Left forelimb (tissue), 1 donor: ENCODE results near the gene RGS19.

Experiments used
- DNase-seq: peaks from one replicate; pipeline ENCODE4 v3.0.0-alpha.2; 2018; ENCODE audit warnings: low spot score

Gene RGS19

DNA sequence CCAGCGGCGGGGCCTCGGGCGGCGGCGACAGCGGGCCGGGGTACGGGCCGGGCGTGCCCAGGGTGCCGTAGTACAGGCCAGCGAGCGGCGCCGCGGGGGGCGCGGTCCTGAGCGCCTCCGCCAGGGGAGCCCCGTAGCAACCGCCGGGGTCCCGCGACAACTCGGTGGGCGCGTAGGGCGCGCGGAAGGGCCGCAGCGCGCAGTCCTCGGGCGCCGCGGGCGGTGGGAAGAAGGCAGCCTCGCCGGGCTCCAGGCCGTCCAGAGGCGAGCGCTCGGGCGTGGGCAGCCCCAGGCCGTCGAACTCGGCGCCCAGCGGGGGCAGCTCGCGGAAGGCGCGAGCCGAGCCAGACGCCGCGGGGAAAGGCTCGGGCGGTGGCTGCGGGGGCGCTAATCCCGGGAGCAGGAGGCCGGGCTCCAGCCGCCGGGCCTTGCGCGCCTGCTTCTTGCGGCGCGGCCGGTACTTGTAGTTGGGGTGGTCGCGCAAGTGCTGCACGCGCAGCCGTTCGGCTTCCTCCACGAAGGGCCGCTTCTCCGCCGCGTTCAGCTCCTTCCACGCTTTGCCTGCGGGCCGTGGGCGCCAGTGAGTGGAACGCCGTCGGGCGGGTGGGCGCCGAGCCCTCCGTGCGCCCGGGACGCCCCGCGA, 30.8 kb downstream of the RGS19 start:
- DNase-seq = no peak

DNA sequence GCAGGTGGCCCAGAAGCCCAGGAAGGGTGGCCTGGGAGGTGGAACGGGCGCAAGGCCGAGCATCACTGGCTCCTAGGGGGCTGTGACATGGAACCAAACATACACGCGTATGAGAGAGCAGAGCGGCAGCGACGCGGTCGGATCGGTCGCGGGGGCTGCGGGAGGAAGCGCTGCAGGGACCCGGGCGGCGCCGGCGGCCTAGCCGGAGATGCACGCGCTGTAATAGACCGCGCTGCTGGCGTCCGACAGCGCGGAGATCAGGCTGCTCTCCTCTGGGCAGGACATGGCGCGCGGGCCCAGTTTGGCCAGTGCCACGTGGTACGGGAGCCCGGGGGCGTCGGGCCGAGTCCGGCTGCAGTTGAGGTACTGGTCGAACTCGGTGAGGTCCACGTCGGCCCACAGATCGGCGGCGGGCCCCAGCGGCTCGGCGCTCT, 31.3 kb downstream of the RGS19 start:
- no peak for DNase-seq

DNA sequence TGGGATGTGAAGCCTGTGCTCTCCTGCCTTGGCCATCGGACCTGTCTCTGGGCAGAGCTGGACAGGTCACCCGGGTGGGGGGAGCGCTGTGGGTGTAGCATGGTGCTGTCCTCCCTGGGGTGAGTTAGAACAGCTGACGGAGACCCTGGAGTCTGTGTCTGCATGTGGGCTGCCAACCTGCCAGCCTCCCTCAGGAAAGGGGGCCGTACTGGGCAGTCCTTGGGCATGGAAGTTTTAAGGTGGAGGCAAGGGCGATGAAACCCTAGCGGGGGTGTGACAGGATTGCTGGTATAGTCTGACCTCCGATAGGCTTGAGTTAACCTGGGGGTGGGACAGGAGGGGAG, 32.3 kb downstream of the RGS19 start:
- DNase-seq = no peak

DNA sequence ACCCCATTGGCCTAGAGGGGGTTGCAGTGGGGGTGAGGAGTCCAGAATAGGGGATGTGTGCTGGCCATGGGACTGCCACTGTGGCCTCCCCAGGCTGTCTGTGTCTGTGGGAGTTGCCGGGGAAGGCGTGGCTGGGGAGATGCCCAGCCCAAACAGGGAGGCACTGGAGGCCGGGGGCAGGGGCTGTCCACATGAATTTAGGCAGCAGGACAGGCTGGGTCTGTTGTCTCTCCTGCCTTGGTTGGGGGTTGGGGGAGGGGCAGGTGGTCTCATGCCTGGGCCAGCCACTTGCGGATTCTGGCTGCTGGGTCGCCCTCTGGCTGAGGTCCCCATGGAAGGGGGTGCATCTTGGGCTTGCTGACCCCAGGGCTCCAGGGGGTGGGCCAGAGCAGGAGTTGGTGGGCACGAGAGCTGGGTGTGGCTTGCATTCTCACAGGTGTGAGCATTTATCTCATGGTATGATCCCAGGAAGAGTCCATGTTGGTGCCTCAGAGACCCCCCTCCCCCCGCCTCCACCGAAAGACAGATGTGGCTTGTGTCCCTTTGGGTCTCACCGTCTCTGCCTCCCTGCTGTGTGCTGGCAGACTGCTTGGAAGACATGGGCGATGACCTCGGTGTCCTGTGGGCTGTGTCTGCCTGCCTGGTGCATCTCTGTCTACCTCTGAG, 33.8 kb downstream of the RGS19 start:
- DNase-seq = no peak

DNA sequence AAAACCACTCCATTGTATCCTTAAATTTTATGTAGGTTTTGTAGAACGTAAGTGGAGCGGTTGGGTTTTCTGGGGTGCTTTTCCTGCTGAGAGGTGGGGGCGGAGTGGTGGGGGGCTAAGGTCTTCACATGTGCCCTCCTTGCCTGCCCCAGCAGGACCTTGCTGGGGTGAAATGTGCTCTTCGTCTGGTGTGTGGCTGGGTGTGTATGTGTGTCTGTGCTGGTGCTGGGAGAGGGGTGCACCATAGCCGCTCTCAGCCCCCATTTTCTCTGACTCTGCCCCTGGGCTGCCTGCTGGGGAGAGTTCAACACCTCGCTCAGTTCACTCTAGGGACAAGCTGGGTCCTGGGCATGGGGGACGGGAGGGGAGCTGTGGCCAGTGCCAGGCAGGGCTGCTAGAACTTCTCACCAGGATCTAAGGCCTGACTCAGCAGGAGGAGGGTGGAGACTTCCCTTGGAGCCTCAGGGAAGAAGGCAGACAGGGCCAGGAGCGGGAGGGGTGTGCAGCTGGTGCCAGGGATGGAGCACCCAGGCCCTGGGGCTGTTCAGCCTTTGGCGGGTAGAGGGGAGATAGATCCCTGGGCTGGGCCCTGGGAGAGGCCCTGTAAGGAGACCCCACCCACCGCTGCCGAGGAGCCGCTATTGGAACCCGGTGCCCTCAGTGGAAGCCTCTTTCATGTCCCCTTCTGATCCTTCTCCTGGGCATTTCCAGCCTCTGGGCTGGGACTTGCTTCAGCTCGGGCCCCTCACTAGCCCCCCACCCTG, 34.7 kb downstream of the RGS19 start:
- DNase-seq = no peak

DNA sequence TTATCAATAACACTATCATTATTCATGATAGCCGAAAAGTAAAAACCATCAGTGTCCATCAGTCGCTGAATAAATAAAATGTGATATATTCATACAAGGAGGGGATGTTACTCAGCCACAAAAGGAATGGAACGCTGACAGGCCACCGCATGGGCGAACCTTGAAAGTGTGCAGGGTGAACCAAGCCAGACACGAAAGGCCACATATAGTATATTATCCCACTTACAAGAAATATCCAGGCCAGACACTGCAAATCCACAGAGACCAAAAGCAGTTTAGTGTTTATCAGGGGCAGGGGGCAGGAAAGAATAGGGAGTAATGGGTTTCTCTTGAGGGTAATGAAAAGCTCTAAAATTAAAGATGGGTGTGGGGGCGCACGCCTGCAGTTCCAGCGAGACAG, 35.5 kb downstream of the RGS19 start:
- DNase-seq = no peak

DNA sequence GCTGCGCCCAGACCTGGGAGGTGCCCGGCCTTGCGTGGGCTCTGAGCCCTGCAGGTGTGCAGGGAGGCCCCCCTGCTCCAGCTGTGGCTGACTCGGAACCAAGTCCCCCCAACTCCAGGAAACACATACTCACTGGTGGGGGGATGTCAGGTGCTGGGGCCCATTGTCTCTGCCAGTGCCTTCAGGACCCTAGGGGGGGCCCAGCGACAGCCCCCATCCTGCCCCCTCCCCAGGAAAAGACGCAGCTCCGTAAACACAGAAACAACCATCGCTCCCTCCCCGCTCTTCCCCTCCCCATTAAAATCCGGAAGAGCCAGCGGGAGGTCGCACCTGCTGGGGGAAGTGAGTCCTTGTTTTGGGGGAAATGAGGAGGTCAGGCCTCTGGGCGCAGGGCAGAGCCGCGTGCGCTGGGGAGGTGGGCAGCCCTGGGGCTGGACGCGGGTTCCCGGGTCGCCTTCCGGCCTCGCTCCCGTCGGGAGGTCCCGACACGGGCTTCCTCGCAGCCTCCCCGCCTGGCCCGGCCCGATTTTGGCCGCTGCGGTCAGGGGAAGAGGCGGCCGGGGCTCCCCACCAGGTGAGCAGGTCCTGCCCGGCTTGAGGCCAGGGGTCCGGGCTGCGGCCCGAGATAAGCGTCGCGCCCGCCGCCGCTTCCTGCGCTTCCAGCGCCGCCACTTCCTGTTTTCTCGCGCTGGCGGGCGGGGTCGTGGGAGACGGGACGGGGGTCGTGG, 37.1 kb downstream of the RGS19 start:
- DNase-seq = no peak

DNA sequence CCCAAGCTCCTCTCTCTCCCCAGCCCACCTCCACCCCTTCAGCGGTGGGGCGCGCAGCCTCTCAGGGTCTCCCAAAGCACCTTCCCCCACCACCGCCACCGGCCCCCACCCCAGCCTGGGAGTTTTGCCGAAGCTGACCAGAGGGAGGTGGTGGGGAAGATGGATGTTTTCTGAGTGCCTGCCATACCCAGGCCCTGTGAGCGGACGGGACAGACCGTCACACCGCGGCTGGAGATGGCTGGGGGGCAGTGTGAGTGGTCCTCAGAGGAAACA, 37.6 kb downstream of the RGS19 start:
- DNase-seq = no peak

DNA sequence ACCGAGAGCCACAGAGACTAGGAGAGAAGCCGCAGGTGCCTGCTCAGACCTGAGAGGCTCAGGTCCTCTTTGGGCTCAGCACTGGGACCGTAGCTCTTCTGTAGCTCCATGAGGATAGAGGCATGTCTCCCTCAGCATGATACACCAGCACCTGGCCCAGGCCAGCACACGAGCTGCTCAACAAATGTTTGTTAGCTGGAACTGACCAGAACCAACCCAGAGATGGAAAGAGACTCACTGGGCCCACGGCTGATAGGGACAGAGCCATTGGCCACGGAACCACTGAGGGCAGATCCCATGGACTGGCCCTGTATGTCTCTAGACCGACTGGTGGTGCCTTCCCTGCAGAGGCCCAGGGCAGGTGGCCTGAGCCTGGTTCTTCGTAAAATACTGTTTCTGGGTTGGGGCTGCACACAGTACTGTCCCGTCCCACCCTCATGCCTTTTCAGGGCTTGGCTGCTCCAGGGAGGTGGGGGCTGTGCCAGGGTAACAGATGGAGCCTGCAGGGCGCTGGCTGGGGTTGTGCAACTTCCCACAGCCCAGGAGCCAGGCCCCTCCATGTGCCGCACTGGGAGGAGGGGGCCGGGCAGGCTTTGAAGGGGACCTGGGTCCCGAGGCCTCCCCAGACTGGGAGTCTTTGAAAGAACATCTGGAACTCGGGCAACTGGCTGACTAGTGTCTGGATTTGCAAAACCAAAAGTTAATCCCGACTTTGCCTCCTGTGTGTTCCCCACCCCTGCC, 38.1 kb downstream of the RGS19 start:
- no peak for DNase-seq

DNA sequence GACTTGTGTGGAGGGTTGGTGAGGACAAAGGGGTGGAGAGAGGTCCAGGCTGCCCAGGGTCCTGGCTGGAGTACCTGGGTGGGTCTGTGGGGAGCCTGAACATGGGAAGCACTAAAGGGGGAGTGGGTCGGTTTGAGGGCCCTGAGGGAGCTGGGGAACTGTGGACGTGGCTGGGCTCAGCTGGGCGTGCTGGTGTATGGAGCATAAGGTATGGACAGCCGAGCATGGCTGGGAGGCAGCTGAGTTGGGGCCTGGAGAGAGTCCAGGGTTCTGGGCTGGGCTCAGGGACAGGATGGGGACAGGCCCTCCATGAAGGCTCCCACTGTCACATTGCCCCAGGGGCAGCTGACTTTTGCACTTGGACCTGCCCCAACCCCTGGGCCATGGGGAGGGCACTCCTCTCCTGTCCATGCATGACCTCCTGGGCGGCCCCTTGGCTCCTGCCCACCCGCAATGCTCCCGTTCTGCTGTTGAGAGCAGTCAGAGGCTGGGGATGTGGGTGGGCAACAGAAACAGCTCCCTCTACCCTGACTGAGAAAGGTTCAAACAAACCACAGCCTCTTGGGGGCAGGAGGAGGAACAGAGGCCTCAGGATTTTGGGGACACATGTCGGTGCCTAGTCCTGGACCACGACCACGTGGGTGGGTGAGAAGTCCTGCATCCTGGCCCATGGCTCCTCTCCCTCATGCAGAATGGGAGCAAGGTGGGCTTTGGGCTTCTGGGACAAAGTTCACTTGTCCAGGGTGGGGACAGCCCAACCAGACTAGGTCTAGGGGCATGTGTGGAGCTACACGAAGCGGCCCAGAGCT, 38.9 kb downstream of the RGS19 start:
- DNase-seq = no peak

DNA sequence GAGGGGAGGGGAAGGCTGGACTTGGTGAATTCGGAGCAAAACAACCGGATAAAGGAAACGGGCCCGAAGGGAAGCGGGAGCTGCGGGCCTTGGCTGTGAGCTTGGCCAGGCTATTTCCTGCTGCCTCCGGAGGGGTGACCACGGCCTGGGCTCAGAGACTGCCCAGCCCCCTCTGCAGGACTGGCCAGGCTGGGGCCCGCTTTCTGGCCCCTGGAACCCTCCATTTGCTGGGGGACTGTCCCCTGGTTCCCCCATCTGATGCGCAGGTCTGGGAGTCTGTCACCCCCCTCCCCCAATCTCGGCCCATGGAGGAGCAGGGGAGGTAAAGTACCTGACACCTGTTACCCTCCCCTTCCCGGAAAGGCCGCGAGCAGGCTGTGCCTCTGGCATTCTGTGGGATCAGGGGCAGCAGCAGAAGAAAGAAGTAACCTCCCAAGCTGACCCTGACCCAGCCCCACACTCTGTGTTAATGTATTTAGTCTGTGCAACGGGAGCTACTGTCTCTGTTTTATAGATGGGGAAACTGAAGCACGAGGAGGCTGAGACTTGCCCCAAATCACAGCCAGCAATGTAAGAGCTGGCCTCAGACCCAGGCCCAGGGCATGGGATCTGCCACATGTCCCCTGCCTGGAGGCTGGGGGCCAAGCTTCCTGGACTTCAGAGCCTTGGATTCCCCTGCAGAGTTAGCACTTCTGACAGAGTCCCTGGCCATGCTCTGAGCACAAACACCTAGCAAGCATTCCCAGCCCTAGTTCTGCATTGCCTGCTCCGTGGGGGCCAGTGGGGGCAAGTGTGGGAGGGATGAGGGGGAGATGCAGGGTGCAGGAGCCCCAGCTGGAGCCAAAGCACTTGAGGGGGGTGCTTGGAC, 39.8 kb downstream of the RGS19 start:
- DNase-seq = no peak

DNA sequence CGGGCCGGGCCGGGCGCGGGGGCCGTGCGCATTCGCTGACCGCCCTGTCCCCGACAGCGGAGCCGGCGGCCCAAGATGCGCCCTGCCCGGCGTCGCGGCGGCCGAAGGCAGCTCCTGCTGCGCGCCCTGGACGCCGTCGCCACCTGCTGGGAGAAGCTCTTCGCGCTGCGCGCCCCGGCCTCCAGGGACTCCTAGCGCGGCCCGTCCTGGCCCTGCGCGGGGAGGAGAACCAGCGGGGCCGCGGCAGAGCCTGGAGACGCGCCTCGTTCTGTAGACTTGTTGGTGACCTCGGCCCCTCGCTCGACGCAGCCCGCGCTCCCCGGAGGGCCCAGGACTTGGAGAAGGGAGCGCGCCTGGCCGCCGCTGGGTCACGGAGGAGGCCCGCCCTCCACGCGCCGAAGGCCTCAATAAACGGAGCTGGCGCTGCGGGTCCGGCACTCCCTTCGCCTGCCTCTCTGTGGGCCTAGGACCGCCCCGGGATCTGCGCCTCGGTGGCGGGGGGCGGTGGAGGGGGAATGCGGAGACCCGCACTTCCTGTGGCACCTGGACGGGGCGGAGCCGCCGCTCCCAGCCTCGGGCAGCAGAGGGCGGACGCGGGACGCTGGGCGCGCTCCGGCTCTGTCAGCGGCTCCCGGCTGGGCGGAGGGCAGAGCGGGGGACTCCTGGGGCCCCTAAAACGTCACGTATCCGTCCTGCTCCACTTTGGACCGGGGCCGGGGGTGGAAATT, 40.6 kb downstream of the RGS19 start:
- no peak for DNase-seq

DNA sequence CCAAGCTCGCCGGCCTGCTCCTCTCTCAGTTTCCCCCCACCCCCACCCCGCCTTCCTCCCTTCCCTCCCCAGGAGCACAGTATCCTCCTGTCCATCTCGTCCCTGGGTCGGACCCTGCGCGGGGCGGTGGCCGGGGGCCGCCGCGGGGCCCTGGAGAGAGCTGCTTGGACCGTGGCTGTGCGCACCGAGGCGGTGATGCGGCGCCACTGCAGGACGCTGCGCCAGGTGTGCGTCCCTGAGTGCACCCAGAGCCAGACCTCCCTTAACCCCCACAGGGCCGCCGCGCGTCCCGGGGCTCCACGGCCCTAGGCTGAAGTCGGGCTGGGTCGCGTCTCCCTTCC, 41.1 kb downstream of the RGS19 start:
- DNase-seq = no peak

DNA sequence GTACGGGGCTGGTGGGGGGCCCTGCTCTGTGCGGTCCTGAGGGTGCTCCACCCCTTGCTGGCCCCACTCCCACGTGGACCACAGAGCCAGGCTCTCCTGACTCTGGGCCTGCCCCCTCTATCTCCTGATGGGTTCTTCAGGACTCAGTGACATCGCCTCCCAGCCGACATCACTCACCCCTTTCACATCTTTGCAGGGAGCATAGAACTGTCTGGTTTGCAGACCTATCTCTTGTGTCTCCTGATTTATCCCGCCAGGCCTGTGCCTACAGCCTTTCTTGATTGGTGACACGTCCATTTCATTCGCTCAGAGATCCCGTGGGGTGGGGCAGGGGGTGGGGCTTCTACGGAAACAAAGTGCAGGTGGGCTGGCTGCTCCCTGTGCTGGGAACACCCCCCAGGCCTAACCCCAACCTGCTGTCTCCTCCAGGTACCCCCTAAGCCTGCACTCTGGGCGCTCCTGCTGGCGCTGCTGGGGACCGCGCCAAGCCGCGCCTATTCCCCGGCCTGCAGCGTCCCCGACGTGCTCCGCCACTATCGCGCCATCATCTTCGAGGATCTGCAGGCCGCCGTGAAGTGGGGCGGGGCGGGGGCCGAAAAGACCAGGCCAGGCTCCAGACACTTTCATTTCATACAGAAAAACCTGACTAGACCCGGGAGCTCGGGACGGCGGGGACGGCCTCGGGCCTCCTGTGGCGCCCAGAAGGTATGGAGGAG, 41.7 kb downstream of the RGS19 start:
- no peak for DNase-seq

DNA sequence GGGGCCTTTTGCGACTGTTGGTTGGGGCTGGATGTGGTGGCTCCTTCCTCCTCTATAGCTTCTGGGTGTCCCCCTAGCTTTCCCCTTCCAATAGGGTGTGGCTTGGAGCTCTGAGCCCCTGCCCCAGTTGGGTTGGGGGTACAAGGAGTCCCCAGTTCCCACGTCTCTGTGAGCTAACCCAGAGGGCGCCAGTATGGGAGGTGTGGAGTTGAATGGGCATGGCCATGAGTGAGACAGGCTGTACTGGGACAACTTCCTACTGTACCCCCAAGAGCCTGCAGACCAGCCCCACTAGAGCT, 42.2 kb downstream of the RGS19 start:
- DNase-seq = no peak

DNA sequence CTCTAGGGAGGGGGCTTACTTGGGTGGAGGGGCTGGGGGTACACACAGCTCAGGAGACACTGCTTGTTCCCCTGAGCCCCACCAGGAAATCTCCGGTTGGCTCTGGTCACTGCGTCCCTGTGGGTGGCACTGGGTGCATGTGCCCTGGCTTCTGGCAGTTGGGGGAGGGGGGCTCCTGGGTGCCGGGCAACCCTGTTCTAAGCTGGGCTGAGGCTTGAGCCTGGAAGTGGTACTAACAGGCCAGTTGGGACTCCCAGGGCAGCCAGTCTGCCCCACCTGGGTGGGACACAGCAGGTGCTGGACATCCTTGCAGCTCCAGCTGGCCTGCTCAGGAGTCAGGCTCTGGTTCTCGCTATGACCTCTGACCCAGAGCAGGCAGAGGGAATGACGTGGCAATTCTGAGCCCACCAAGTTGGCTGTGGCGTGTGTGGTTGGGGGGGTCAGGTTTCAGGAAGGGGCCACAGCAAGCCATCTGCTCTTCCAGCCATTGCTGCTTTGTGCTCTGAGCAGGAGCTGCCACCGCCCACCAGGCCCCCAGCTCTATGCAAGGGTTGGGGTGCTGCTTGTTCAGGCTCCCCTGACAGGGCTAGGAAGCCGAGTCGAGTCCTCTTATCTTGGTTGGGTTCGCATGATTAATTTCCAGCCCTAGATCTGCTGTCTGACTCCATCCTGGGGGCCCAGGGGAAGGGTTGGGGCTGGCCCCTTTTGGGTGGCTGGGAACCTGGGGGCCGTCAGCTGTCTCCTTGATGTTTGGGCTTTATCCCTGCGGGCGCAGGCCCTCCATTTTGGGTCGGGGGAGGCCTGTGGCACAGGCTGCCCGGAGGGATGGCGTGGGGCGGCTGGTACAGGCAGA, 42.7 kb downstream of the RGS19 start:
- DNase-seq = no peak

DNA sequence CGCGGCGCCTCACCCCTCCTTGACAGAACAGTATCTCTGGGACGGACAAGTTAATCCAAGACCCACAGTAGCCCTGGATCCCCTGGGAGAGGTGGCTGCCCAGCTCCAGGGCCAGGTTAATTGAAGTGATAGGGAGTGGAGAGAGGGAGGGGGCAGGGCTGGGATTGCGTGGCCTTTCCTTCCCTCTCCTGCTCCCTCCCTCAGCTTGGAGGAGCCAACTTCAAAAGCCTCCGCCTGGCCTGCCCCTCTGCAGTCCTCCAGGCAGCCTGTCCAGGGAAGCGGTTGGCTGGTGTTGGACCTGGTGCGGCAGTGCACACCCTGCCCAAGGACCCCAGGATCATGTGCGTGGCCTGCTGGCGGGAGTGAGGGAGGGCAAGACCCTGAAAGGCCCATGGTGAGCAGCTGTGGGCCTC, 43.4 kb downstream of the RGS19 start, which contains the start of gene C20orf204:
Gene C20orf204, plus strand, starts transcription at position 250 of the 413 bp plus-strand sequence. Its CDS starts 142 bp downstream, at position 392.
- no peak for DNase-seq
